Measurements from ENCODE around the gene DOK7.

DNA sequence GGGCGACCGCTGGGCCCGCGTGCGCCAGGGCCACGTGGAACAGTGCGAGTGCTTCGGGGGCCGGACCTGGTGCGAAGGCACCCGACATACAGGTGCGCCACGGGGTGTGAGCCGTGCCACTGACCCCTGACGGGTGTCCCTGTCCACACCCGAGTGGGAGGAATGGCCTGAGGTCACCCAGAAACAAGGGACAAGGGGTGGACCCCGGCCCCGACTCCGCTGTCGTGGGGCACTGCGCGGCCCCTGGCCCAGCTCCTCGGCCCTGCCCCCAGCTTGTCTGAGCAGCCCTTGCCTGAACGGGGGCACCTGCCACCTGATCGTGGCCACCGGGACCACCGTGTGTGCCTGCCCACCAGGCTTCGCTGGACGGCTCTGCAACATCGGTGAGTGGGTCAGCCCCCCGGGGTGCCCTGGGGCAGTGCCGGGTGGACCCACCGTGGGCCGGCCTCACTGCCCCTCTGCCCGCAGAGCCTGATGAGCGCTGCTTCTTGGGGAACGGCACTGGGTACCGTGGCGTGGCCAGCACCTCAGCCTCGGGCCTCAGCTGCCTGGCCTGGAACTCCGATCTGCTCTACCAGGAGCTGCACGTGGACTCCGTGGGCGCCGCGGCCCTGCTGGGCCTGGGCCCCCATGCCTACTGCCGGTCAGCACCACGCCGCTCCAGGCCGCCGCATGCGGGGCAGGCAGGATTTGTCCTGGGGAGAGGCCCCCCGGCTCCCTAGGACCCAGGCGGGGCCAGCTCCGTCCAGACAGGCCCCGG, 18.6 kb upstream of the DOK7 start:
- TF ChIP-seq, protein P1, sequence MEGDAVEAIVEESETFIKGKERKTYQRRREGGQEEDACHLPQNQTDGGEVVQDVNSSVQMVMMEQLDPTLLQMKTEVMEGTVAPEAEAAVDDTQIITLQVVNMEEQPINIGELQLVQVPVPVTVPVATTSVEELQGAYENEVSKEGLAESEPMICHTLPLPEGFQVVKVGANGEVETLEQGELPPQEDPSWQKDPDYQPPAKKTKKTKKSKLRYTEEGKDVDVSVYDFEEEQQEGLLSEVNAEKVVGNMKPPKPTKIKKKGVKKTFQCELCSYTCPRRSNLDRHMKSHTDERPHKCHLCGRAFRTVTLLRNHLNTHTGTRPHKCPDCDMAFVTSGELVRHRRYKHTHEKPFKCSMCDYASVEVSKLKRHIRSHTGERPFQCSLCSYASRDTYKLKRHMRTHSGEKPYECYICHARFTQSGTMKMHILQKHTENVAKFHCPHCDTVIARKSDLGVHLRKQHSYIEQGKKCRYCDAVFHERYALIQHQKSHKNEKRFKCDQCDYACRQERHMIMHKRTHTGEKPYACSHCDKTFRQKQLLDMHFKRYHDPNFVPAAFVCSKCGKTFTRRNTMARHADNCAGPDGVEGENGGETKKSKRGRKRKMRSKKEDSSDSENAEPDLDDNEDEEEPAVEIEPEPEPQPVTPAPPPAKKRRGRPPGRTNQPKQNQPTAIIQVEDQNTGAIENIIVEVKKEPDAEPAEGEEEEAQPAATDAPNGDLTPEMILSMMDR (IDR thresholded peaks at IDR 0.05) = no peak
- TF ChIP-seq ZFX (IDR thresholded peaks at IDR 0.05; ENCODE audit: borderline replicate concordance) = no peak

Measured in 22Rv1 (cell line).